NCI-H526 (cell line): Measurements from ENCODE around the gene TBC1D1.

Experiments
- DNase-seq, 2 experiments: peaks; one replicate each; lab custom pipeline; 2025; lab: John Stamatoyannopoulos, UW

The TBC1D1 gene

GRCh38 chr4:38082424-38083385, 191.8 kb downstream of the TBC1D1 start:
- DNase-seq, result no peak

- no peak for DNase-seq
These were observed 194.2 kb downstream of the TBC1D1 start for GRCh38 chr4:38084877-38085711.

GRCh38 chr4:38085751-38086150, 194.9 kb downstream of the TBC1D1 start:
- no peak for DNase-seq

GRCh38 chr4:38086151-38086848, 195.4 kb downstream of the TBC1D1 start:
- DNase-seq, result no peak

- no peak for DNase-seq
These were observed 196.0 kb downstream of the TBC1D1 start for GRCh38 chr4:38086849-38087226.

- DNase-seq, result no peak
These were observed 197.4 kb downstream of the TBC1D1 start for GRCh38 chr4:38088321-38088720.

GRCh38 chr4:38089961-38090360, 199.1 kb downstream of the TBC1D1 start:
- DNase-seq, result no peak

- DNase-seq, result no peak
These were observed 199.8 kb downstream of the TBC1D1 start for GRCh38 chr4:38090455-38091246.

- DNase-seq, result no peak
These were observed 200.8 kb downstream of the TBC1D1 start for GRCh38 chr4:38091636-38092035.

- DNase-seq, result no peak
These were observed 201.8 kb downstream of the TBC1D1 start for GRCh38 chr4:38092701-38093100.

GRCh38 chr4:38094419-38094818, 203.5 kb downstream of the TBC1D1 start:
- no peak for DNase-seq

GRCh38 chr4:38095691-38096090, 204.8 kb downstream of the TBC1D1 start:
- no peak for DNase-seq

- no peak for DNase-seq
These were observed 206.9 kb downstream of the TBC1D1 start for GRCh38 chr4:38097818-38098217.

GRCh38 chr4:38099020-38099600, 208.2 kb downstream of the TBC1D1 start:
- DNase-seq, result no peak

GRCh38 chr4:38099908-38100407, 209.1 kb downstream of the TBC1D1 start:
- DNase-seq, result no peak

GRCh38 chr4:38100474-38101255, 209.8 kb downstream of the TBC1D1 start:
- DNase-seq, result no peak

- DNase-seq, result no peak
These were observed 210.7 kb downstream of the TBC1D1 start for GRCh38 chr4:38101563-38101962.

- no peak for DNase-seq
These were observed 212.2 kb downstream of the TBC1D1 start for GRCh38 chr4:38102957-38103588.

- DNase-seq, result peak in 1 of 2 experiments; percentile 27
These were observed 214.8 kb downstream of the TBC1D1 start for GRCh38 chr4:38105475-38106220.
